HAP-1 (cell line): ENCODE measurements around the gene CARHSP1.
"Not testable (repeated sequence)": the region's sequence is repeated elsewhere in the genome, so short reads cannot be mapped to it uniquely, and the experiment has no call there.

ENCODE experiments used
- DNase-seq, 2 experiments: peaks; one replicate each; pipeline ENCODE4 v3.0.0-alpha.2; 2016 to 2020; ENCODE audit warnings: low spot score in 2 of 2
- H3K27me3 ChIP-seq: fragments of 250-450 bp; sonication (Bioruptor Pico); 2 replicates; pipeline ENCODE4 v1.5.1; 2020; ENCODE audit warnings: low read depth, mild to moderate bottlenecking, moderate library complexity
- H3K36me3 ChIP-seq: fragments of 250-450 bp; sonication (Bioruptor Pico); replicated peaks from 2 replicates; pipeline ENCODE4 v1.5.1; 2020; ENCODE audit warnings: mild to moderate bottlenecking
- H3K4me1 ChIP-seq: fragments of 250-450 bp; sonication (Bioruptor Pico); 2 replicates; pipeline ENCODE4 v1.5.1; 2020; ENCODE audit warnings: mild to moderate bottlenecking
- H3K4me3 ChIP-seq: fragments of 250-450 bp; sonication (Bioruptor Pico); 2 replicates; pipeline ENCODE4 v1.5.1; 2020; ENCODE audit warnings: mild to moderate bottlenecking, moderate library complexity
- H3K9me3 ChIP-seq: fragments of 250-450 bp; sonication (Bioruptor Pico); 2 replicates; pipeline ENCODE4 v1.5.1; 2020; ENCODE audit warnings: mild to moderate bottlenecking, moderate library complexity
- in situ Hi-C: fragments of 300-500 bp; cut with MboI; formaldehyde crosslinking; loops from 3 replicates; pipeline ENCODE4 v1.14.3; 2020; ENCODE audit warnings: low sequenced_read_pairs, inconsistent platforms, mixed read lengths

Gene CARHSP1

GRCh38 chr16:8872071-8872470 lies 3.3 kb upstream of the CARHSP1 start:
- Histone ChIP-seq H3K4me3 (no peak overlapping the region), H3K9me3 (no peaks in the 10 kb centered on the region), H3K4me1 (peaks cover 7% of the 10 kb centered on the region), H3K36me3 (no peaks in the 10 kb centered on the region), H3K27me3 (no peaks in the 10 kb centered on the region)
- no peak for DNase-seq
- in situ Hi-C loops = no loop called here

GRCh38 chr16:8869988-8870241 lies 1.1 kb upstream of the CARHSP1 start:
- H3K4me3 ChIP-seq, DNase-seq, H3K27me3 ChIP-seq, in situ Hi-C loops, H3K9me3 ChIP-seq, H3K36me3 ChIP-seq: not testable (repeated sequence)
- peaks cover 22% of the 10 kb centered on the region for H3K4me1 ChIP-seq

DNA sequence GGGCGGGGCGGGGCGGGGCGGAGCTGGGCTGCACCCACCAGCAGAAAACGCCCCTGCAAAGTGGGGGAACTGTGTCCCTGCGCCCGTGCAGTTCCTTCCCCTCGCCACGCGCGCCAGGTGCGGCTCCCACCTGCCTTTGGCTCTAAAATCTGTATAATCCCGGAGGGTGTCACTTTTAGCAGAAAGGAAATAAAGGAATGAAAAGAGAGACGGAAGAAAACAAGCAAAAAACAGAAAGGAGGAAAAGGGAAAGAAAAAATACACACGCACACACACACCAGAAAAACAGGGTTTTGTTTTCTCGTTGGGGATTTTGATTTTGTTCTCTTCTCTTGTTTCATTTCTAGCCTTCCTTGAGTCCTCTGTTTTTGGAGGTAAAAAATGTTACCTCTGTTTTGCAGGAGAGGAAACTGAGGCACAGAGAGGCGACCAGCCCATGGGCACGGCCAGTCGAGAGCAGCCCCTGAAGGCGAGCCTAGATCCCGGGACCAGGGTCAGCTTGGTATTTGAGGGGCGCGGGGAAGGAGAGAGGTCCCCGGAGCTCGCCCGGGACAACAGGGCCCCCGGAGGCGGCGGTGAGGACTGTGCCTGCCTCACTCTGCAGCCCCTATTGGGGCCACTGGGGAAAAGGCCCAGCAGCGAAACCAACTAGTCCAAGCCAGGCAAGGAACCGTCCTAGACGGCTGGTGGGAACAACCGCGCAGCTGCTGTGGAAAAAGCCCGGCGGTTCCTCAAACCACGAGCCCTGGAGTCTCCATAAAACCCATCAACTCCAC lies 594 bp upstream of the CARHSP1 start:
- H3K9me3 ChIP-seq = no peaks in the 10 kb centered on the region
- peaks cover under 1% of the 10 kb centered on the region; the same call in 1 of the 2 replicates for H3K36me3 ChIP-seq
- in situ Hi-C loops = no loop called here
- peak overlapping the region; percentile 86 for H3K4me3 ChIP-seq
- H3K4me1 ChIP-seq = peaks cover 27% of the 10 kb centered on the region
- DNase-seq = peak in 1 of 2 experiments; percentile 60
- no peaks in the 10 kb centered on the region for H3K27me3 ChIP-seq

DNA sequence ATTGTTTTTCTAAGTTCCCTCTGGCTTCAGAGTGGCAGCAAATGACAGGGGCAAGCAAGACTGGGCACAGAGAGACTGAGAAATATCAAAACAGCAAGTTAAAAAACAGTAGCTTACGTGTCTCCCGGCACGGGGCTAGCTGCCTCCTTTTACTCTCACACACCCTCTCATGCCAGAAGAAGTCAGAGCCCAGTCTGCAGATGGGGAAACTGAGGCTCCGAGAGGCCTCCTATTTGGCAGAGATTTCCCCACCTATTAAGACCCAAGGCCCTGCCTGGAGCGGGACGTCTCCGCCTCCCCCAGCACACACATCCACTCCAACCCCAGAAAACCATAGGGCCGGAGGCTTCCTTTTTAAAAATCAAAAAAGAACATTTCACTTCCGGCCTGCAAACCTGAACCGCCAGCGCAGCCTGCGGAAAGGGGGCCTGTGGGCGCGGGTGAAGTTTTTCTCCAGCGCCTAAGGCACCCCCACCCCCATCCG lies 832 bp downstream of the CARHSP1 start:
- DNase-seq = no peak
- Histone ChIP-seq H3K27me3 (no peaks in the 10 kb centered on the region), H3K4me1 (peaks cover 27% of the 10 kb centered on the region), H3K36me3 (peaks cover 7% of the 10 kb centered on the region), H3K4me3 (peak overlapping the region; percentile 86), H3K9me3 (no peaks in the 10 kb centered on the region)
- in situ Hi-C loops = no loop called here

- Histone ChIP-seq H3K4me1 (peaks cover 27% of the 10 kb centered on the region), H3K4me3 (peak overlapping the region; percentile 86), H3K9me3 (no peaks in the 10 kb centered on the region), H3K36me3 (peaks cover 7% of the 10 kb centered on the region), H3K27me3 (no peaks in the 10 kb centered on the region)
- DNase-seq = peak; percentile 25 to 67
- in situ Hi-C loops = no loop called here
Measured at GRCh38 chr16:8867216-8867931, 1.4 kb downstream of the CARHSP1 start.

GRCh38 chr16:8866884-8867215 lies 2.0 kb downstream of the CARHSP1 start:
- H3K4me3 ChIP-seq = peak overlapping the region; percentile 86
- no peak for DNase-seq
- no peaks in the 10 kb centered on the region for H3K27me3 ChIP-seq
- H3K9me3 ChIP-seq = no peaks in the 10 kb centered on the region
- H3K36me3 ChIP-seq = peaks cover 7% of the 10 kb centered on the region
- in situ Hi-C loops = no loop called here
- peaks cover 27% of the 10 kb centered on the region for H3K4me1 ChIP-seq

GRCh38 chr16:8866118-8866883 lies 2.5 kb downstream of the CARHSP1 start:
- DNase-seq = peak; percentile 13 to 70
- Histone ChIP-seq H3K4me3 (peak overlapping the region; percentile 86), H3K27me3 (no peaks in the 10 kb centered on the region), H3K36me3 (peaks cover 7% of the 10 kb centered on the region), H3K4me1 (peaks cover 27% of the 10 kb centered on the region), H3K9me3 (no peaks in the 10 kb centered on the region)
- in situ Hi-C loops = no loop called here

GRCh38 chr16:8865145-8865882 lies 3.5 kb downstream of the CARHSP1 start:
- DNase-seq = peak in 1 of 2 experiments; percentile 2
- Histone ChIP-seq H3K4me3 (no peak overlapping the region), H3K27me3 (no peaks in the 10 kb centered on the region), H3K36me3 (peaks cover 7% of the 10 kb centered on the region), H3K4me1 (peaks cover 25% of the 10 kb centered on the region), H3K9me3 (no peaks in the 10 kb centered on the region)
- in situ Hi-C loops = no loop called here

GRCh38 chr16:8864480-8865110 lies 4.2 kb downstream of the CARHSP1 start:
- Histone ChIP-seq H3K4me1 (peaks cover 24% of the 10 kb centered on the region), H3K27me3 (no peaks in the 10 kb centered on the region), H3K36me3 (peaks cover 11% of the 10 kb centered on the region), H3K4me3 (no peak overlapping the region), H3K9me3 (no peaks in the 10 kb centered on the region)
- DNase-seq = peak in 1 of 2 experiments; percentile 2
- in situ Hi-C loops = no loop called here

GRCh38 chr16:8863594-8864424 lies 5.0 kb downstream of the CARHSP1 start:
- Histone ChIP-seq H3K4me1 (peaks cover 20% of the 10 kb centered on the region), H3K4me3 (no peak overlapping the region), H3K9me3 (no peaks in the 10 kb centered on the region), H3K27me3 (no peaks in the 10 kb centered on the region), H3K36me3 (peaks cover 18% of the 10 kb centered on the region)
- peak; percentile 3 to 61 for DNase-seq
- in situ Hi-C loops = no loop called here

DNA sequence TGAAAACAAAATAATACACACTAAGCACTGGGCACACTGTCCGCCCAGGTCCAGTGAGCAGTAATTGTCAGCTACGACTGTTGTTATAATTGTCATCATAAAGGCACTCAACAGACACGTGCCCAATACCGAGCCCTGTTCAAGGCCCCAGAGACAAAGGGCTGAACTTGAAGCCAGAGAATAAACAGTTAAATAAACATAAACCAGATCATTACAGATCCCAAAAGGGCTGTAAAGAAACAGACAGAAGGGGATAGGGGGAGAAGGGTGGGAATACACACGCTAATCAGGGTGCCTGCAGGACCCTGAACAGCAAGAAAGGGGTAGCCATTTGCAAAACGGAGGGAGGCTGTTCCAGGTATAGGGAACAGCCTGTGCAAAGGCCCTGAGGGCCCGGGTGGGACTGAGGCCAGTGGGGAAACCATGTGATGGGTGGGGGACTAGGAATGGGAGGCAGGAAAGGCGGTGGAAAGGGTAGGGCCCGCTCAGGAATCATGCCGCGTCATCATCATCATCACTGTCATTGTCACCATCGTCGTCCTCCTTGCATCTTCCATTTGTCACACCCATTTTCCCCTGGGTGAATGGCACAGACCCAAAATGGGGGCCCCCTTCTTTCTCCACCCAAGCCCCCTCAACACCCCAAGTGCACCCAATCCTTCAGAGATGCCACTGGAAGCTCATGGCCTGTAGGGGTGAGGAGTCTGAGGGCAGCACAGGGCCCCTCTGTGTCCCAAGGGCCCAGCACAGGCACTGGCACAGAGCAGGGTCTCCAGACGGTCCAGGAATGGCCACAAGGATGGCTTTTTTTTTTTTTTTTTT lies 6.3 kb downstream of the CARHSP1 start:
- DNase-seq = no peak
- Histone ChIP-seq H3K27me3 (no peaks in the 10 kb centered on the region), H3K36me3 (peaks cover 29% of the 10 kb centered on the region), H3K9me3 (no peaks in the 10 kb centered on the region), H3K4me3 (no peak overlapping the region), H3K4me1 (peaks cover 20% of the 10 kb centered on the region)
- in situ Hi-C loops = no loop called here
